ENCODE results near the gene CSTF1. TPM values are rescaled to one million over a fixed set of nuclear protein-coding genes. Genes with fewer than 3 reads are reported as not detected.

Gene CSTF1
- total and polyA plus RNA-seq, 4 donors: 11.9 to 20.2 (median 16.0) TPM

DNA sequence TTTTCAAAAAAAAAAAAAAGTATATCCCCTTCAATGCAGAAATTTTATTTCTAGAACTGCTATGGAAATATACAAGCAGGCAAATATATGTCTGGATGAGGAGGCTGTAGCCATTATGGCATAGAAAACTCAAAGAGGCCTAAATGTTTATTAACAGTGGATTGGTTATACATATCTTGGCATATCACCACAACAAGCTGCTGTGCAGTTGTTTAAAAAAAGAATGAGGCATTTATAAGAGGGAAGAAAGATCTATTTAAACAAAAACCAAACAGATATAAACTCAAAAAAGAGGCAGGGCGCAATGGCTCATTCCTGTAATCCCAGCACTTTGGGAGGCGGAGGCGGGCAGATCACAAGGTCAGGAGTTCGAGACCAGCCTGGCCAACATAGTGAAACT, 45.8 kb downstream of the CSTF1 start (continued):
- no peak for TF ChIP-seq RAD21 (IDR thresholded peaks at IDR 0.05)
- no peak for TF ChIP-seq REST (IDR thresholded peaks at IDR 0.05)

DNA sequence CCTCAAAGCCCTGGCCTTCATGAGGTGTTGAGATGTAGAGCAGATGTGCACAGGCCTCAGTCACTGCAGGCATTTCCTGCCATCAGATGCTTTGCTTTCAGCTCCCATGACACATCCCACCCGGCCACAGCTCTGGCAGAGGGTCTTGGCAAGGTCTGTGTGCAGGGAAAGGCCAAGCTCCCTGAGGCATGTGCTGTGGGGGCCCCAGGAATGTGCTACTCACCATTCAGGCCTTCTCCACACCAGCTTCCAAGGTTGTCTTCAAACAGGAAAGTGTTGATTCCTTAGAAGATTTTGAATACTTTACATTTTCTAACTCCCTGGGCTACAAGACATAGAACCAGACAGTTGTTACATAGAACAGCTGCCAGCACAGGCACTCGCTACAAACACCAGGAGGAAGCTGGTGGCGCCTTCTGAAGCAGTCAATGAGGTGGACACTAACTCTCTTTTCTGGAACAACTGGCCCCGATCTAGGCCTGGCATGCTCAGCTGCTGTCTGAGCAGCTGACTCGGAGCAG, 47.4 kb downstream of the CSTF1 start:
- no peaks in the 10 kb centered on the region for H3K4me1 ChIP-seq (ENCODE audit: control insufficient read depth in 4 of 4, insufficient read depth in 4 of 4, low read length in 3 of 4)
- no peaks in the 10 kb centered on the region for H3K9me3 ChIP-seq (ENCODE audit: control insufficient read depth in 4 of 4, low read length in 3 of 4)
- no peak for DNase-seq (ENCODE audit: low spot score)
- TF ChIP-seq JUND (IDR thresholded peaks at IDR 0.05): no peak
- TF ChIP-seq SP1 (IDR thresholded peaks at IDR 0.05): no peak
- TF ChIP-seq, protein P1, sequence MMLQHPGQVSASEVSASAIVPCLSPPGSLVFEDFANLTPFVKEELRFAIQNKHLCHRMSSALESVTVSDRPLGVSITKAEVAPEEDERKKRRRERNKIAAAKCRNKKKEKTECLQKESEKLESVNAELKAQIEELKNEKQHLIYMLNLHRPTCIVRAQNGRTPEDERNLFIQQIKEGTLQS (IDR thresholded peaks at IDR 0.05): no peak
- no peak for TF ChIP-seq HNF4A (conservative IDR thresholded peaks at IDR 0.05)
- TF ChIP-seq HNF4G (IDR thresholded peaks at IDR 0.05): no peak
- no peak for TF ChIP-seq ZBTB33 (IDR thresholded peaks at IDR 0.05)
- no peak for TF ChIP-seq FOXA1 (IDR thresholded peaks at IDR 0.05)
- no peak for TF ChIP-seq RXRA (IDR thresholded peaks at IDR 0.05)
- no peak for TF ChIP-seq YY1 (IDR thresholded peaks at IDR 0.05)
- no peak for TF ChIP-seq GABPA (IDR thresholded peaks at IDR 0.05 in 1 of 2, conservative IDR thresholded peaks at IDR 0.05 in 1 of 2)
- TF ChIP-seq, protein P2, sequence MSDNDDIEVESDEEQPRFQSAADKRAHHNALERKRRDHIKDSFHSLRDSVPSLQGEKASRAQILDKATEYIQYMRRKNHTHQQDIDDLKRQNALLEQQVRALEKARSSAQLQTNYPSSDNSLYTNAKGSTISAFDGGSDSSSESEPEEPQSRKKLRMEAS (IDR thresholded peaks at IDR 0.05): no peak
- H3K27me3 ChIP-seq (ENCODE audit: control insufficient read depth in 4 of 4, insufficient read depth in 4 of 4, low read length in 3 of 4): no peaks in the 10 kb centered on the region
- 74% methylated on average over 5 of the region's 5 CpGs for WGBS
- no peaks in the 10 kb centered on the region for H3K36me3 ChIP-seq (ENCODE audit: control insufficient read depth in 4 of 4, insufficient read depth in 3 of 4, low read depth in 1 of 4, low read length in 3 of 4)
- H3K4me3 ChIP-seq (ENCODE audit: low read depth in 1 of 3, low read length in 3 of 3): no peak overlapping the region
- H3K9ac ChIP-seq (ENCODE audit: low read depth in 1 of 2, low read length in 2 of 2): no peak overlapping the region
- H3K27ac ChIP-seq (ENCODE audit: low read depth in 1 of 2, low read length in 2 of 2): no peak overlapping the region

GRCh38 chr20:56440346-56441007, 48.0 kb downstream of the CSTF1 start:
- no peaks in the 10 kb centered on the region for H3K9me3 ChIP-seq (ENCODE audit: control insufficient read depth in 4 of 4, low read length in 3 of 4)
- no peak for DNase-seq (ENCODE audit: low spot score)
- H3K36me3 ChIP-seq (ENCODE audit: control insufficient read depth in 4 of 4, insufficient read depth in 3 of 4, low read depth in 1 of 4, low read length in 3 of 4): no peaks in the 10 kb centered on the region
- no peak overlapping the region for H3K9ac ChIP-seq (ENCODE audit: low read depth in 1 of 2, low read length in 2 of 2)
- H3K27ac ChIP-seq (ENCODE audit: low read depth in 1 of 2, low read length in 2 of 2): no peak overlapping the region
- no peak overlapping the region for H3K4me3 ChIP-seq (ENCODE audit: low read depth in 1 of 3, low read length in 3 of 3)
- H3K4me1 ChIP-seq (ENCODE audit: control insufficient read depth in 4 of 4, insufficient read depth in 4 of 4, low read length in 3 of 4): no peaks in the 10 kb centered on the region
- no peaks in the 10 kb centered on the region for H3K27me3 ChIP-seq (ENCODE audit: control insufficient read depth in 4 of 4, insufficient read depth in 4 of 4, low read length in 3 of 4)
- 83% methylated on average over 4 of the region's 4 CpGs for WGBS
- no peak for TF ChIP-seq YY1 (IDR thresholded peaks at IDR 0.05)
- TF ChIP-seq NR2F2 (IDR thresholded peaks at IDR 0.05): no peak
- no peak for TF ChIP-seq CTCF (IDR thresholded peaks at IDR 0.05; ENCODE audit: low read depth, low read length, missing input control)
- no peak for TF ChIP-seq SP1 (IDR thresholded peaks at IDR 0.05)
- no peak for TF ChIP-seq HNF4A (conservative IDR thresholded peaks at IDR 0.05)
- TF ChIP-seq HNF4G (IDR thresholded peaks at IDR 0.05): no peak
- TF ChIP-seq, protein P2 (IDR thresholded peaks at IDR 0.05): no peak
- TF ChIP-seq RXRA (IDR thresholded peaks at IDR 0.05): no peak
- TF ChIP-seq JUND (IDR thresholded peaks at IDR 0.05): no peak
- TF ChIP-seq GABPA (IDR thresholded peaks at IDR 0.05 in 1 of 2, conservative IDR thresholded peaks at IDR 0.05 in 1 of 2): no peak
- TF ChIP-seq EGR1 (IDR thresholded peaks at IDR 0.05; ENCODE audit: low read depth in 2 of 2): no peak
- TF ChIP-seq TAF1 (conservative IDR thresholded peaks at IDR 0.05): no peak
- no peak for TF ChIP-seq FOXA1 (IDR thresholded peaks at IDR 0.05)
- TF ChIP-seq, protein P1 (IDR thresholded peaks at IDR 0.05): no peak

Data from liver (tissue), 9 donors.